Stimulated activated CD8-positive, alpha-beta memory T cell treated with anti-CD3 and anti-CD28 coated beads, Interleukin-7, amount 100 ng/mL, for 48 hours (primary cell): ENCODE measurements around the gene MAML3.

Experiments
- DNase-seq, 2 donors: peaks; one replicate each; pipeline ENCODE4 v3.0.0-alpha.2; 2020; ENCODE audit warnings: low read depth in 1 of 2; ENCODE audit errors: extremely low read depth in 1 of 2

Gene MAML3

DNA sequence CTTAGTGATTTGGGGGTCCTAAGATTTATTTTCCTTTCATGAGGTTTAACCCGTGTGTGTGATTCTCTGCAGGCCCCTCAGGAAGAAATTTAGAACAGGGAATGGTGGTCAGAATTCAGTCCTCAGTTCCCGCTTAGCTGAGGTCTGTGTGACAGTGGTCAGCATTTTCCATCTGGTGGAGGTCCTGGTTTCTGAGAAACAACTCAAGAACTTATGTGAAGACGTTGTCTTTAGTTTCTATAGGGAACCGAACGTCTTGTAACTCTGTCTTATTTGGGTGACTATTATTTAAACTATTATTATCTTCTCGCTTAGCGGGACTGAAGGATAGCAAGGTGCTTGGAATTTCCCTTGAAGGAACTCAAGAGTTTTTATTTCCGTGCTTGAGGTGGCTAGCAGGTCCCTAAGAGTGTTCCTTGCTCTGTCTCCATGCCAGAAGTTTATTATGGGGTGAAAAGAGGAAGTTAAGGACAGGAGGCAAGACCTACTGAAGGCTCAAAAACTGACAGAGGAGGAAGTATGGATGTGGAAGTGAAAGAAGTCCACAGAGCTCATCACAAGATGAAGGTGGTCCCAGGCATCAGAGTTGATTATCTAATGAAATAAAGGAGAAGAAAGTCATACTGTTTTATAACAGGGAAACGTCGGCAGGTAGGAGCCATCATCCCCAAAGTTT, 479.0 kb downstream of the MAML3 start:
- no peak for DNase-seq

DNA sequence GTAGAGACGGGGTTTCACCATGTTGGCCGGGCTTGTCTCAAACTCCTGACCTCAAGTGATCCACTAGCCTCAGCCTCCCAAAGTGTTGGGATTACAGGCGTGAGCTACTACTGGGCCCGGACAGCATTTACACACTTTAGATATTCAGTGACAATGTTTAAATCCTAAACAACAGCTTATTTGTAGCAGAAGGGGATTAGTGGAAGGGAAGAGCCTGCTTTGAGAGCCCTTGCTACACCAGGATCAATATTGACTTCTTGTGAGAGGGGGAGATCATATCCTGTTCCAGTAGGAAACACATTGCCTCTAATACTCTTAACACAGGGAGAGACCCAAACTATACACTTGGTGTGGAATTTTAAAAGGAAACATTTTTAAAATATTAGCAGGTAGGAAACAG, 481.3 kb downstream of the MAML3 start:
- DNase-seq, result no peak

DNA sequence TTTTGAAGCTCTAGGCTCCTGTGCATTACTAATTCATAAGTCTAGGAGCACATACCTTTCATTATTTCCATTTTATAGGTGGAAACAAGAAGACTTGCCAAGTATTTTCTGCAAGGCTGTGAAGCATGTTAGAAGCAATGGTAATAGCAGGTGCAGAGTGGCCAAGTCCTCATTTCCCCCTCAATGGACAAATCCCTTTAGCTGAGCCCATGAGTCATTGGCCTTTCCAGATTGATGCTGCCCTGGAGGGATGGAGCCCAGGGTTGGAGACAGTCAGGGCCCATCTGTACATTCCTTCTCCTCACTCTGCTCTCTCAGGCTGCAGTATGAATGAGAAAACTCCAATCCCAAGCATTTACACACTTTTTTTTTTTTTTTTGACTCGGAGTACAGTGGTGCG, 481.8 kb downstream of the MAML3 start:
- no peak for DNase-seq

DNA sequence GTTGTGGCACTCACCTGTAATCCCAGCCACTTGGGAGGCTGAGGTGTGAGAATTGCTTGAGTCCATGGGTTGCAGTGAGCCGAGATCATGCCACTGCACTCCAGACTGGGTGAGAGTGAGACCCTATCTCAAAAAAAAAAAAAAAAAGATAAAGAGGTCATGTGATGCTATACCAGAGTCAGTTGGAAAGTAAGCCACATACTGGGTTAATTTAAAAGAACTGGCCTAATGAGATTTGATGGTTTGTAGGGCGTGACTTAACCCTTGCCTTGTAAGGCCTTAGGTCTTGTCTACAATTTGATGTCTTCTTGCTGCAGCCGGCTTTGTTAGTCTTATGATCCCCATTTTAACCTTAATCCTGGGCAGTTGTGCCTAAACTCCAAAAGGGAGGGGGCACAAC, 483.2 kb downstream of the MAML3 start:
- no peak for DNase-seq

DNA sequence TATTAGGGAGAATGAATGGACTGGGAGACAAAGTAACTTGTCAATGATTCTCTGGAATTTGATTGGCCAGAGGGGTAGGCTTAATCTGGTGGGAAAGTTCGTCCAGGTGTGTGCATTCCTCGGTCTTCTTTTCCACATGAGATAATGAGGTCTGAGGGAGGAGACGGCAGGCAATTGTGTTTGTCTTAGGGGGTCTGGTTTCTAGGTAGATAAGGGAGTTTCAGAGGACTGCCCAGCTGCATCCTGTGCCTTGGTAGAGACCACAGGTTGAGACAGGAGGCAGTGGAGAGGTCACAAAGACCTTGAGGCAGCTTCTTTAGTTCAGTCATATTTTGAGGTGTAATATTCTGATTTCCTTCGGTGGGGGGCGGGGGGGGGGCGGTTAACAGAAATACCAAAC, 484.1 kb downstream of the MAML3 start:
- DNase-seq, result no peak

- DNase-seq, result no peak
Measured at GRCh38 chr4:139669335-139669734, 484.6 kb downstream of the MAML3 start.

DNA sequence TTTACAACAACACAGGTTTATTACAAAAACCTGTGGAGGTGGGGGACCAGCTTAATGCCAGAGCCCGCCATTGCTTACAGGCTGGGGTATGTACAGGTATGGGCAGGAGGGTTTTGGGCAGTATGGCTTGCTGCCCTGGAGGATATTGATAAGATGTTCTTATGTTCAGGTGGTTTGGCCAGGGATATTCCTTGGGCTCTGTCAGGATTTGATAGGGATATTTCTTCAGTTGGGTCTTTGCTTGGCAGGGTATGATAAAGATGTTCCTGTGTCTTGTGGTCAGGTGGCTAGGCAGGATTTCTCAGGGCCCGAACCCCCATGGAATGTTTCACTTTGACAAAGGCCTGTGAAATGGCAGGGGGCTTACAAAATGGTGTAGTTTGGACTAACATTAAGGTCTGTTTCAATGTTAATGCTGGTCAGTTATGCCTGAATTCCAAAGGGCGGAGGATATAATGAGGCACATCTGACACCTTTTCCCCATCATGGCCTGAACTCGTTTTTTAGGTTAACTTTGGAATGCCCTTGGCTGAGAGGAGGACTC, 485.3 kb downstream of the MAML3 start:
- no peak for DNase-seq

DNA sequence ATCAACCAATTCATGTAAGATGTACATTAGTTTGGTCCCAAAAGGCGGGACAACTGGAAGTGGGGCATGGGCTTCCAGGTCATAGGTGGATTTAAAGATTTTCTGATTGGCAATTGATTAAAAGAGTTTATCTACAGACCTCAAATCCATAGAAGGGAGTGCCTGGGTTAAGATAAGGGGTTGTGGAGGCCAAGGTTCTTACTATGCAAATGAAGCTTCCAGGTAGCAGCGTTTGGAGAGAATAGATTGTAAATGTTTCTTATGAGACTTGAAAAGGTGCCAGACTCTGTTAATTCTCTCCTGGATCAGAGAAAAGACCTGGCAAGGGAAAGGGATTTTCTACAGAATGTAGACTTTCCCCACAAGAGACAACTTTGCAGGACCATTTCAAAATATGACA, 485.9 kb downstream of the MAML3 start:
- DNase-seq, result no peak
